ENCODE measurements around the gene PASD1. TPM values are rescaled to one million over a fixed set of nuclear protein-coding genes. Genes with fewer than 3 reads are reported as not detected.
"Not testable (repeated sequence)": the region's sequence is repeated elsewhere in the genome, so short reads cannot be mapped to it uniquely, and the experiment has no call there.

Gene PASD1
- total RNA-seq, 5 donors from 2014 or later (not counting 1 experiment from before 2014, with no cell fraction given) = not detected

DNA sequence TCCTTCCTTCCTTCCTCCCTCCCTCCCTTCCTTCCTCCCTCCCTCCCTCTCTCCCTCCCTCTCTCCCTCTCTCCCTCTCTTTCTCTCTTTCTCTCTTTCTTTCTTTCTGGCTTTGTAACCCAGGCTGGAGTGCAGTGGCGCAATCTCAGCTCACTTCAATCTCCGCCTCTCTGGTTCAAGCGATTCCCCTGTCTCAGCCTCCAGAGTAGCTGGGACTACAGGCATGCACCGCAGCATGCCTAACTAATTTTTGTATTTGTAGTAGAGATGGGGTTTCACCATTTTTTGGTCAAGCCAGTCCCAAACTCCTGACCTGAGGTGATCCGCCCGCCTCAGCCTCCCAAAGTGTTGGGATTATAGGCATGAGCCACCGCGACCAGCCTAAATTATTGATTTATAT lies 133.6 kb downstream of the PASD1 start:
- H3K4me1 Mint-ChIP-seq; CTCF ChIA-PET; H3K27ac Mint-ChIP-seq; H3K4me3 ChIP-seq (ENCODE audit: control insufficient read depth in 1 of 2, extremely low read depth in 1 of 2, low read length in 1 of 2); H3K27ac ChIP-seq (ENCODE audit: low read length); H3K36me3 ChIP-seq (ENCODE audit: control insufficient read depth in 2 of 2, extremely low read depth in 1 of 2, insufficient read depth in 1 of 2, low read length in 1 of 2); DNase-seq; H3K36me3 Mint-ChIP-seq; H3K27me3 ChIP-seq (replicated peaks in 1 of 2; ENCODE audit: control insufficient read depth in 2 of 2, extremely low read depth in 1 of 2, insufficient read depth in 2 of 2, low read length in 1 of 2); POLR2A ChIA-PET; H3K9me3 Mint-ChIP-seq; ATAC-seq (replicated peaks in 1 of 4); H3K4me1 ChIP-seq (ENCODE audit: control insufficient read depth in 1 of 2, extremely low read depth in 1 of 2, insufficient read depth in 2 of 2, low read length in 2 of 2); H3K9me3 ChIP-seq; H3K4me3 Mint-ChIP-seq: not testable (repeated sequence)
- WGBS (ENCODE audit: insufficient coverage) = no CpG with 5 or more reads among the region's 8 CpGs
- peaks cover 19 to 31% of the 10 kb centered on the region in 2 donors for H3K27me3 Mint-ChIP-seq

DNA sequence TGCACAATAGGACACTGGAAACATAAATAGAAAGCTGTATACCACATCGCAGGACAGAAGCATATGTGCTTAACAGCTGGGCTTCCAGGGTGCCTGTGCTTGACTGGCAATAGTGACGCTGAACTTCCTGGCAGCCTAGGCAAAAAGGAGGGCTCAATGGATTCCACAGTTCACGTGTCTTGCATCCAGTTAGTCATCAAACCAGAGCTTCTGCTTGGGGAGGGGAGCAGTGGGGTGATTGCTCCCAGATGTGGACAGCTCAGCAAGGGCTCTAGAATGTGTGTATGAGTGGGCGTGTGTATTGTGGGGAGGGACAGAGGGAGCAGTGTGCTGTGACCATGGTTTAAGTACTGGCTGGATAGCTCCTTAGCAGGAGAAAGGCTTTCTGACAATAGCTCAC lies 134.0 kb downstream of the PASD1 start:
- Histone ChIP-seq H3K27ac (ENCODE audit: low read length) (no peak overlapping the region), H3K36me3 (ENCODE audit: control insufficient read depth in 2 of 2, extremely low read depth in 1 of 2, insufficient read depth in 1 of 2, low read length in 1 of 2) (no peaks in the 10 kb centered on the region), H3K9me3 (no peaks in the 10 kb centered on the region), H3K4me3 (ENCODE audit: control insufficient read depth in 1 of 2, extremely low read depth in 1 of 2, low read length in 1 of 2) (no peak overlapping the region), H3K27me3 (replicated peaks in 1 of 2; ENCODE audit: control insufficient read depth in 2 of 2, extremely low read depth in 1 of 2, insufficient read depth in 2 of 2, low read length in 1 of 2) (peaks cover 0 to 7% of the 10 kb centered on the region in 2 experiments), H3K4me1 (ENCODE audit: control insufficient read depth in 1 of 2, extremely low read depth in 1 of 2, insufficient read depth in 2 of 2, low read length in 2 of 2) (no peaks in the 10 kb centered on the region)
- no peaks in the 10 kb centered on the region for H3K36me3 Mint-ChIP-seq
- DNase-seq (no peak), ATAC-seq (replicated peaks in 1 of 4) (no peak)
- H3K9me3 Mint-ChIP-seq = no peaks in the 10 kb centered on the region
- H3K27me3 Mint-ChIP-seq = peaks cover 21 to 31% of the 10 kb centered on the region in 2 donors
- WGBS (ENCODE audit: insufficient coverage) = 95% methylated on average over 2 of the region's 4 CpGs
- ChIA-PET POLR2A (no interaction called here), CTCF (interaction anchor here in 1 of 2 donors (0.6 kb wide), 1 partner anchor 1016 kb away, joined by 4 read pairs; no protein-coding TSS in a partner anchor)
- H3K27ac Mint-ChIP-seq = no peak overlapping the region
- H3K4me1 Mint-ChIP-seq = no peaks in the 10 kb centered on the region
- H3K4me3 Mint-ChIP-seq = no peak overlapping the region

DNA sequence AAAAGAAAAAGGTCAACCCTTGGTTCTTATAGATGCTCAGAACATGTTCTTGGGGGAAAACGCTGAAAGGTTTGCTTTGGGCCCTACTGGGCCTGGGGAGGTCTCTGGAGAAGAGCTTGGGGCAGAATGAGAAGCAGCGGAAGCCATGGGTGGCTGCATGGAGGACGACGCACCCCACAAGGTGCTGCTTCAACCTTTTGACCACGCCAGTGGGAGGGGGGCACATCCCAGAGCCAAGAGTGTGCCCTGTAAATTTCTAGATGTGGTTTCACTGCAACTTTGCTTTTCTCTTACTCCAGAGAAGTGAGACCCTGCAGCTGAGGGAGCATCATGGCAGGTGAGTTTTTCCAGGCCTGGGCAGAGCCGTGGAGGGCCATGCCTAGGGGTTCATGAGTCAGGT lies 135.0 kb downstream of the PASD1 start:
- DNase-seq (no peak), ATAC-seq (replicated peaks in 1 of 4) (no peak)
- H3K4me3 Mint-ChIP-seq = no peak overlapping the region
- ChIA-PET POLR2A (no interaction called here), CTCF (no interaction called here)
- no peaks in the 10 kb centered on the region for H3K36me3 Mint-ChIP-seq
- Histone ChIP-seq H3K4me3 (ENCODE audit: control insufficient read depth in 1 of 2, extremely low read depth in 1 of 2, low read length in 1 of 2) (no peak overlapping the region), H3K4me1 (ENCODE audit: control insufficient read depth in 1 of 2, extremely low read depth in 1 of 2, insufficient read depth in 2 of 2, low read length in 2 of 2) (no peaks in the 10 kb centered on the region), H3K36me3 (ENCODE audit: control insufficient read depth in 2 of 2, extremely low read depth in 1 of 2, insufficient read depth in 1 of 2, low read length in 1 of 2) (no peaks in the 10 kb centered on the region), H3K27me3 (replicated peaks in 1 of 2; ENCODE audit: control insufficient read depth in 2 of 2, extremely low read depth in 1 of 2, insufficient read depth in 2 of 2, low read length in 1 of 2) (peaks cover 0 to 7% of the 10 kb centered on the region in 2 experiments), H3K27ac (ENCODE audit: low read length) (no peak overlapping the region), H3K9me3 (no peaks in the 10 kb centered on the region)
- no peak overlapping the region for H3K27ac Mint-ChIP-seq
- H3K27me3 Mint-ChIP-seq = peaks cover 25 to 26% of the 10 kb centered on the region in 2 donors
- no peaks in the 10 kb centered on the region for H3K9me3 Mint-ChIP-seq
- H3K4me1 Mint-ChIP-seq = no peaks in the 10 kb centered on the region
- WGBS (ENCODE audit: insufficient coverage) = 80% methylated on average over 1 of the region's 6 CpGs

DNA sequence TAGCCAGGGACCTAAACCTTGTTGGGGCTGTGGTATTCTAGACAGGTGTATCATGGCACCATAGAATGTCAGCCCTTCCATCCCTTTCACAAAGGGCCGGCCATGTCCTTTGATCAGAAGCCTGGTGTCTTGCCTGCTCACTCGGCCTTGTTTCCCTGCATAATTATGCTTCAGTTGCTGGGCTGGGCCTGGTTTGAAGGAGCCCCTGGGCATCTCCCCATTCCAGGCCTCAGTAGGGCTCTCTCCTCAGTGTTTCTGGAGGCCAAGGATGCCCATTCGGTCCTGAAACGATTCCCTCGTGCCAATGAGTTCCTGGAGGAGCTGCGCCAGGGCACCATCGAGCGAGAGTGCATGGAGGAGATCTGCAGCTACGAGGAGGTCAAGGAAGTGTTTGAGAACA lies 136.3 kb downstream of the PASD1 start:
- Mint-ChIP-seq H3K27me3 (peaks cover 19 to 31% of the 10 kb centered on the region in 2 donors), H3K27ac (no peak overlapping the region), H3K36me3 (no peaks in the 10 kb centered on the region), H3K9me3 (no peaks in the 10 kb centered on the region), H3K4me3 (no peak overlapping the region), H3K4me1 (no peaks in the 10 kb centered on the region)
- DNase-seq (no peak), ATAC-seq (replicated peaks in 1 of 4) (no peak)
- Histone ChIP-seq H3K9me3 (no peaks in the 10 kb centered on the region), H3K36me3 (ENCODE audit: control insufficient read depth in 2 of 2, extremely low read depth in 1 of 2, insufficient read depth in 1 of 2, low read length in 1 of 2) (no peaks in the 10 kb centered on the region), H3K4me3 (ENCODE audit: control insufficient read depth in 1 of 2, extremely low read depth in 1 of 2, low read length in 1 of 2) (no peak overlapping the region), H3K27ac (ENCODE audit: low read length) (no peak overlapping the region), H3K27me3 (replicated peaks in 1 of 2; ENCODE audit: control insufficient read depth in 2 of 2, extremely low read depth in 1 of 2, insufficient read depth in 2 of 2, low read length in 1 of 2) (peaks cover 0 to 5% of the 10 kb centered on the region in 2 experiments), H3K4me1 (ENCODE audit: control insufficient read depth in 1 of 2, extremely low read depth in 1 of 2, insufficient read depth in 2 of 2, low read length in 2 of 2) (no peaks in the 10 kb centered on the region)
- POLR2A ChIA-PET = no interaction called here
- 92% methylated on average over 4 of the region's 9 CpGs for WGBS (ENCODE audit: insufficient coverage)
- CTCF ChIA-PET = no interaction called here

DNA sequence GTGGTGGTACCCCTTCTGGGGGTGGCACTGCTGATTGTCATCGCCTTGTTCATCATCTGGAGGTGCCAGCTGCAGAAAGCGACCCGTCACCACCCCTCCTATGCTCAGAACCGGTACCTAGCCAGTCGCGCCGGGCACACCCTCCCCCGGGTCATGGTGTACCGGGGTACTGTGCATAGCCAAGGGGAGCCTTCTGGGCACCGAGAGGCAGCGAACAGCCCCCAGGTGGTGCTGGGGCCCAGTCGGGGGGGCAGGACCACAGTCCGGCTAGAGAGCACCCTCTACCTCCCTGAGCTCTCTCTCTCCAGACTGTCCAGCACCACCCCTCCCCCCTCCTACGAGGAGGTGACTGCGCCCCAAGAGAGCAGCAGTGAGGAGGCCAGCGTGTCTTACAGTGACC lies 137.1 kb downstream of the PASD1 start:
- no peaks in the 10 kb centered on the region for H3K9me3 Mint-ChIP-seq
- peaks cover 16 to 28% of the 10 kb centered on the region in 2 donors for H3K27me3 Mint-ChIP-seq
- ChIA-PET POLR2A (no interaction called here), CTCF (no interaction called here)
- H3K27me3 ChIP-seq (replicated peaks in 1 of 2; ENCODE audit: control insufficient read depth in 2 of 2, extremely low read depth in 1 of 2, insufficient read depth in 2 of 2, low read length in 1 of 2) = peaks cover 0 to 2% of the 10 kb centered on the region in 2 experiments
- DNase-seq = no peak
- no peak overlapping the region for H3K4me3 ChIP-seq (ENCODE audit: control insufficient read depth in 1 of 2, extremely low read depth in 1 of 2, low read length in 1 of 2)
- H3K4me1 Mint-ChIP-seq = no peaks in the 10 kb centered on the region
- H3K4me1 ChIP-seq (ENCODE audit: control insufficient read depth in 1 of 2, extremely low read depth in 1 of 2, insufficient read depth in 2 of 2, low read length in 2 of 2) = no peaks in the 10 kb centered on the region
- no peaks in the 10 kb centered on the region for H3K36me3 Mint-ChIP-seq
- H3K27ac Mint-ChIP-seq = no peak overlapping the region
- no peak overlapping the region for H3K4me3 Mint-ChIP-seq
- no CpG with 5 or more reads among the region's 16 CpGs for WGBS (ENCODE audit: insufficient coverage)
- no peaks in the 10 kb centered on the region for H3K36me3 ChIP-seq (ENCODE audit: control insufficient read depth in 2 of 2, extremely low read depth in 1 of 2, insufficient read depth in 1 of 2, low read length in 1 of 2)
- H3K9me3 ChIP-seq = no peaks in the 10 kb centered on the region
- H3K27ac ChIP-seq (ENCODE audit: low read length) = no peak overlapping the region
- no peak for ATAC-seq (replicated peaks in 1 of 4)

DNA sequence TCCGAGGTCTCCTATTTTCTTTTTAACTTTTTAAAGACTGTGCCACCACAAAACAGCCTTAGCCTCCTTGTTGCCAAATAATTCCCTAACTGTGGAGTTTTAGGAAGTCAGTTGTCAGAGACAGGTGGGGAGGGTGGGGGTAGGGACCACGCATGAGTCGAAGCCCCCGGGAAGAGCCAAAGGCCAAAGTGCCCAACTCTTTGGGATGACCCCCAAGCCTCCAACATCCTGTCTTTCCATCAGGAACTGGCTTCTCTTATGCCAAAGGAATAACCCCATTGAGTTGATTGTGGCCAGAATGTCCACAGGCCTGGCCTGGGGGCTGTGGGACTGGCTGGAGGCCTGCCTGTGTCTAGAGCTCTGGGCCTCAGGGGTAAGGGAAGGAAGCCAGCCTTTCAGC lies 137.6 kb downstream of the PASD1 start:
- DNase-seq (no peak), ATAC-seq (replicated peaks in 1 of 4) (no peak)
- Mint-ChIP-seq H3K4me1 (no peaks in the 10 kb centered on the region), H3K4me3 (no peak overlapping the region), H3K9me3 (no peaks in the 10 kb centered on the region), H3K27me3 (peaks cover 11 to 25% of the 10 kb centered on the region in 2 donors), H3K36me3 (no peaks in the 10 kb centered on the region), H3K27ac (no peak overlapping the region)
- ChIA-PET POLR2A (no interaction called here), CTCF (no interaction called here)
- Histone ChIP-seq H3K36me3 (ENCODE audit: control insufficient read depth in 2 of 2, extremely low read depth in 1 of 2, insufficient read depth in 1 of 2, low read length in 1 of 2) (no peaks in the 10 kb centered on the region), H3K27me3 (replicated peaks in 1 of 2; ENCODE audit: control insufficient read depth in 2 of 2, extremely low read depth in 1 of 2, insufficient read depth in 2 of 2, low read length in 1 of 2) (no peaks in the 10 kb centered on the region), H3K4me1 (ENCODE audit: control insufficient read depth in 1 of 2, extremely low read depth in 1 of 2, insufficient read depth in 2 of 2, low read length in 2 of 2) (no peaks in the 10 kb centered on the region), H3K4me3 (ENCODE audit: control insufficient read depth in 1 of 2, extremely low read depth in 1 of 2, low read length in 1 of 2) (no peak overlapping the region), H3K9me3 (no peaks in the 10 kb centered on the region), H3K27ac (ENCODE audit: low read length) (no peak overlapping the region)
- no CpG with 5 or more reads among the region's 4 CpGs for WGBS (ENCODE audit: insufficient coverage)

DNA sequence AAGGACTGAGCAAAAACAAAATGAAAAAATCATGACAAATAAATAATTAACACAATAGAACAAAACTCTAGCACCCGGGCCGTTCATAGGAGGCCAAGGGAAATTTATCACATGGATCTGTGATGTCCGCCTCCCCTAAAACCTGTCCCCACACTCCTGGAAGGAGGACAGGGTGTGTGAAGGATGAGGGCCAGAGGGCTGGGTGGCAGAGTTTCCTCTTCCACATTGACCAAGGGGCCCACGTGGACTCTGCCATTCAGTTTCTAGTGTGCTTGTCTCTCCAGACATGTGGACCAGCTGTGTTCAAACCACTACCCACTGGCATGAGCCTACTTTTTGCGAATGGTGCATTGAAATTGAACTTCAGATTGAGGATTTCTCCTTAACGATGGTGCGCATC lies 138.1 kb downstream of the PASD1 start:
- no peak overlapping the region for H3K27ac Mint-ChIP-seq
- ChIA-PET CTCF (no interaction called here), POLR2A (no interaction called here)
- Histone ChIP-seq H3K4me1 (ENCODE audit: control insufficient read depth in 1 of 2, extremely low read depth in 1 of 2, insufficient read depth in 2 of 2, low read length in 2 of 2) (no peaks in the 10 kb centered on the region), H3K9me3 (no peaks in the 10 kb centered on the region), H3K27ac (ENCODE audit: low read length) (no peak overlapping the region), H3K4me3 (ENCODE audit: control insufficient read depth in 1 of 2, extremely low read depth in 1 of 2, low read length in 1 of 2) (no peak overlapping the region), H3K36me3 (ENCODE audit: control insufficient read depth in 2 of 2, extremely low read depth in 1 of 2, insufficient read depth in 1 of 2, low read length in 1 of 2) (no peaks in the 10 kb centered on the region), H3K27me3 (replicated peaks in 1 of 2; ENCODE audit: control insufficient read depth in 2 of 2, extremely low read depth in 1 of 2, insufficient read depth in 2 of 2, low read length in 1 of 2) (no peaks in the 10 kb centered on the region)
- H3K4me3 Mint-ChIP-seq = no peak overlapping the region
- no peaks in the 10 kb centered on the region for H3K36me3 Mint-ChIP-seq
- peaks cover 8 to 25% of the 10 kb centered on the region in 2 donors for H3K27me3 Mint-ChIP-seq
- DNase-seq (no peak), ATAC-seq (replicated peaks in 1 of 4) (no peak)
- H3K4me1 Mint-ChIP-seq = no peaks in the 10 kb centered on the region
- H3K9me3 Mint-ChIP-seq = no peaks in the 10 kb centered on the region
- 50% methylated on average over 1 of the region's 7 CpGs for WGBS (ENCODE audit: insufficient coverage)

Measured in T-cell (primary cell).